ENCODE measurements around the gene NME7.
"Not testable (repeated sequence)": the region's sequence is repeated elsewhere in the genome, so short reads cannot be mapped to it uniquely, and the experiment has no call there.

Gene NME7

DNA sequence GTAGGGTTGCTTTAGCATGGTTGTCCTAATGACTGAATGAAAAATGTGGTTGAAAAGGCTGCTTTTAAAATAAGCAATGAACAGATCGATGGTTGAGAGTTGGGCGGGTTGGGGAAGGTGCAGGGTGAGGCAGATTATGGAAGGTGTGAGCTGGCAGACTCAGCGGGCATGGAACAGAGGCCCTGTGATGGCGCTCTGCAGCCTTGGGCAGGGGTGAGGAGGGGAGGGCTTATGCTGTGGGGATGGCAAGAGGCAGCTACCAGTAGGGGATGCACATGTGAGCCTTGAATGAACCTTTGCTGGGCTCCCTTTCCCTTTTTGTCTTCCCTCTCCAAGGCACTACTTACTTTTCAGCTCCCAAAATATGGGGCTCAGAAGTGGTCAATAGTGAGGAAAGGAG is 230.2 kb downstream of the NME7 start:
- H3K4me1 ChIP-seq (ENCODE audit: insufficient read depth, low read length), result peaks cover 3% of the 10 kb centered on the region; the same call in 1 of the 2 replicates
- no peaks in the 10 kb centered on the region for H3K36me3 ChIP-seq (ENCODE audit: insufficient read depth, low read length)
- H3K9ac ChIP-seq (ENCODE audit: low read depth, low read length), result no peak overlapping the region

GRCh38 chr1:169133801-169134502 is 233.6 kb downstream of the NME7 start:
- peaks cover 4% of the 10 kb centered on the region; the same call in 1 of the 2 replicates for H3K36me3 ChIP-seq (ENCODE audit: insufficient read depth, low read length)
- no peak overlapping the region for H3K9ac ChIP-seq (ENCODE audit: low read depth, low read length)
- H3K4me1 ChIP-seq (ENCODE audit: insufficient read depth, low read length), result peaks cover 3% of the 10 kb centered on the region; the same call in 1 of the 2 replicates
- no peaks in the 10 kb centered on the region for H3K9me3 ChIP-seq (ENCODE audit: control insufficient read depth, insufficient read depth, low read length)

More for the DNA sequence above, 230.2 kb downstream of the NME7 start:
- H3K9me3 ChIP-seq (ENCODE audit: control insufficient read depth, insufficient read depth, low read length), result no peaks in the 10 kb centered on the region

- no peaks in the 10 kb centered on the region for H3K9me3 ChIP-seq (ENCODE audit: control insufficient read depth, insufficient read depth, low read length)
- no peak overlapping the region for H3K9ac ChIP-seq (ENCODE audit: low read depth, low read length)
- peaks cover 4% of the 10 kb centered on the region for H3K36me3 ChIP-seq (ENCODE audit: insufficient read depth, low read length)
- peaks cover 3% of the 10 kb centered on the region; the same call in 1 of the 2 replicates for H3K4me1 ChIP-seq (ENCODE audit: insufficient read depth, low read length)
These were observed 234.4 kb downstream of the NME7 start for GRCh38 chr1:169133228-169133576.

- H3K9ac ChIP-seq (ENCODE audit: low read depth, low read length), result no peak overlapping the region
- no peaks in the 10 kb centered on the region for H3K9me3 ChIP-seq (ENCODE audit: control insufficient read depth, insufficient read depth, low read length)
- peaks cover 3% of the 10 kb centered on the region; the same call in 1 of the 2 replicates for H3K4me1 ChIP-seq (ENCODE audit: insufficient read depth, low read length)
- H3K36me3 ChIP-seq (ENCODE audit: insufficient read depth, low read length), result peaks cover 4% of the 10 kb centered on the region
These were observed 234.9 kb downstream of the NME7 start for GRCh38 chr1:169132512-169133227.

GRCh38 chr1:169130683-169131082 is 236.9 kb downstream of the NME7 start:
- H3K4me1 ChIP-seq (ENCODE audit: insufficient read depth, low read length), result peaks cover 3% of the 10 kb centered on the region; the same call in 1 of the 2 replicates
- no peaks in the 10 kb centered on the region for H3K9me3 ChIP-seq (ENCODE audit: control insufficient read depth, insufficient read depth, low read length)
- peaks cover 7% of the 10 kb centered on the region for H3K36me3 ChIP-seq (ENCODE audit: insufficient read depth, low read length)
- H3K9ac ChIP-seq (ENCODE audit: low read depth, low read length), result no peak overlapping the region

DNA sequence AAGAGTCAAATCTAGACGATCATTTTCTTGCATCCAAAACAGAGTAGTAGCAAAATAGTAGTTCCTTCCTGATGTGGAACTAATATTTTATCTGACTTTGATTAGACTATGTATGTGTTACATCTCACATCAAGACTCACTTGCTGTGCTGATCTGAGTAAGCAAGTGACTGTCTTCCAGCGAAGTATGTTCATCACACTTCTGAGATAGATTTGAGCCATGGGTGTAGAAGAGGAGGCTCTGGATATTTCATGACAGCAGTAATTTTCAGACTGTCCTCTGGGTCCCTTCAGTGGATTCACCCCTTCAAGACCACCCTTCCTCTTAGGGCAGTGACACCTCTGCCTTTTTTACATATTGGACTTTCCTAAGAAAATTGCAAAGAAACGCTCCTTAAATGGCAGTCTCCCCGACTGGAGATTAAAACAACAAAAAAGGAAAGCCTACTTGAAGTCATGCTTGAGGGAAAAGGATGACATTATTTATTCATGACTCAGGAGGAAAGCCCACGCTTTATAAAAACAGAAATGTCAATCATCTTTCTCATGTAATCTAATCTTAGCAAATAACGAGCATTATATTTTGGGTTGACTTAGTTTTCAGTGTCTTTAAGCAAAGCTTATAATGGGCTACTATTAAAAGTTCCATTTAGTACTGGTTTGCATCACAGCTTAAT is 238.3 kb downstream of the NME7 start:
- Histone ChIP-seq H3K9me3 (ENCODE audit: control insufficient read depth, insufficient read depth, low read length) (no peaks in the 10 kb centered on the region), H3K36me3 (ENCODE audit: insufficient read depth, low read length) (peaks cover 10% of the 10 kb centered on the region), H3K9ac (ENCODE audit: low read depth, low read length) (no peak overlapping the region), H3K4me1 (ENCODE audit: insufficient read depth, low read length) (peaks cover 3% of the 10 kb centered on the region; the same call in 1 of the 2 replicates)

DNA sequence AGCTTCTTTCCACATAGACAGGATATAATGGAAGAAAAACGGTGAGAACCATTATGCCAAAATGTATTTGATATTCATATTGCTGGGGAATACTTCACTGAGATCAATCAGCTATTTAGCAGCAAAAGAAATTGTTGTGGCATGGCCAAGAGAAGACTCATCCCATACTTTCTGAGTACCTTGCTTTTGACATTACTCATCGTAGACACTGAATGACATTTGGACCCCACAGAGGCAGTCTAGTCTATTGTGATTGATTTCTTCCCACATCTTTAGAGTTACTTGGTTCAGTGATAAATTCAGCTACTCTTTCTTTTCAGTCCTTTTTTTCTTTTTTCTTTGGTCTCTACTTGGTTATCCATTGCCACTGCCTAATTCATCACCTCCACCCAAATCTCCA is 239.0 kb downstream of the NME7 start:
- no peaks in the 10 kb centered on the region for H3K9me3 ChIP-seq (ENCODE audit: control insufficient read depth, insufficient read depth, low read length)
- H3K9ac ChIP-seq (ENCODE audit: low read depth, low read length), result no peak overlapping the region
- peaks cover 3% of the 10 kb centered on the region; the same call in 1 of the 2 replicates for H3K4me1 ChIP-seq (ENCODE audit: insufficient read depth, low read length)
- peaks cover 10% of the 10 kb centered on the region for H3K36me3 ChIP-seq (ENCODE audit: insufficient read depth, low read length)

DNA sequence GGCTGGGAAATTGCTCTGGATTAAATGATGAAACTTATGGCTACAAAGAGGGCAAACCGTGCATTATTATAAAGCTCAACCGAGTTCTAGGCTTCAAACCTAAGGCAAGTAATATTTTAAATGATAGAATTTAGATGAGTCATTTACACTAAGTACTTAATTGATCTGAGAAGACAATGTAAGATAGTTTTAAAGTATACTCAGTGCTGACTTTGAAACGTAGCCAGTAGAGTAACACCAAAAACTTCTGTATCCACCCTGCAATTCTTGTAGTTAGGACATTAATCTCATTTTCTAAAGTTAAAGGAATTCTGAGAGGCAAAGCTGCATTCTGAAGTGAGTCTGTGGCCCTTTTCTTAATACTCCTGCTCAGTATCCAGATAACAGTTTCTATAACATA is 240.3 kb downstream of the NME7 start:
- Histone ChIP-seq H3K36me3 (ENCODE audit: insufficient read depth, low read length) (peaks cover 10% of the 10 kb centered on the region), H3K9me3 (ENCODE audit: control insufficient read depth, insufficient read depth, low read length) (no peaks in the 10 kb centered on the region), H3K4me1 (ENCODE audit: insufficient read depth, low read length) (no peaks in the 10 kb centered on the region), H3K9ac (ENCODE audit: low read depth, low read length) (no peak overlapping the region)

GRCh38 chr1:169126335-169126734 is 241.3 kb downstream of the NME7 start:
- Histone ChIP-seq H3K36me3 (ENCODE audit: insufficient read depth, low read length) (peaks cover 9% of the 10 kb centered on the region), H3K4me1 (ENCODE audit: insufficient read depth, low read length) (no peaks in the 10 kb centered on the region), H3K9me3 (ENCODE audit: control insufficient read depth, insufficient read depth, low read length) (no peaks in the 10 kb centered on the region), H3K9ac (ENCODE audit: low read depth, low read length) (no peak overlapping the region)

GRCh38 chr1:169125597-169125996 is 242.0 kb downstream of the NME7 start:
- H3K9me3 ChIP-seq (ENCODE audit: control insufficient read depth, insufficient read depth, low read length); H3K9ac ChIP-seq (ENCODE audit: low read depth, low read length); H3K4me1 ChIP-seq (ENCODE audit: insufficient read depth, low read length); H3K36me3 ChIP-seq (ENCODE audit: insufficient read depth, low read length): not testable (repeated sequence)

GRCh38 chr1:169124459-169124858 is 243.1 kb downstream of the NME7 start:
- H3K36me3 ChIP-seq (ENCODE audit: insufficient read depth, low read length), result peaks cover 6% of the 10 kb centered on the region
- no peak overlapping the region for H3K9ac ChIP-seq (ENCODE audit: low read depth, low read length)
- 0 out of 2 replicates have a peak, but pooled peaks cover under 1% of the 10 kb centered on the region for H3K4me1 ChIP-seq (ENCODE audit: insufficient read depth, low read length)
- H3K9me3 ChIP-seq (ENCODE audit: control insufficient read depth, insufficient read depth, low read length), result no peaks in the 10 kb centered on the region

GRCh38 chr1:169122976-169123375 is 244.6 kb downstream of the NME7 start:
- peaks cover 8% of the 10 kb centered on the region for H3K36me3 ChIP-seq (ENCODE audit: insufficient read depth, low read length)
- peaks cover 15% of the 10 kb centered on the region for H3K4me1 ChIP-seq (ENCODE audit: insufficient read depth, low read length)
- no peaks in the 10 kb centered on the region for H3K9me3 ChIP-seq (ENCODE audit: control insufficient read depth, insufficient read depth, low read length)
- no peak overlapping the region for H3K9ac ChIP-seq (ENCODE audit: low read depth, low read length)

- no peaks in the 10 kb centered on the region for H3K9me3 ChIP-seq (ENCODE audit: control insufficient read depth, insufficient read depth, low read length)
- no peak overlapping the region for H3K9ac ChIP-seq (ENCODE audit: low read depth, low read length)
- H3K36me3 ChIP-seq (ENCODE audit: insufficient read depth, low read length), result peaks cover 9% of the 10 kb centered on the region; the same call in 1 of the 2 replicates
- H3K4me1 ChIP-seq (ENCODE audit: insufficient read depth, low read length), result peaks cover 22% of the 10 kb centered on the region
These were observed 246.3 kb downstream of the NME7 start for GRCh38 chr1:169121146-169121923.

DNA sequence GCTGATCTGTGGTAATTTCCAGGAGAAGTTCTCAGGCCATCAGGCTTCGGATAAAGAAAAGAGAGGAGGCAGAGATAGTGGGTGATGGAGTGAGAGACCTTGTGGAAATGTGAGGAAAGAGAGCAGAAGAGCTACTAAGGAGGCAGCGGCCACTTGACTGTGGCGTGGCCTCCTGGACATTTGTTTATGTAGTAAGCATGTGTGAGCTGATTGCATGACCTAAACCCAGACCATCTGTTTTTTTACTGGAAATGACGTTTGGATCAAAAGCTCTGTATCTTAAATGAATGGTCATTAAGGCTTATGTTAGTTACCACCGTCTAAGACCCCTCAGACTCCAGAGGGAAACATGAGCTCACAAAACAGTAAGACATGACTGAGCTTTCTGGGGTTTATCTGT is 247.5 kb downstream of the NME7 start:
- peaks cover 31% of the 10 kb centered on the region for H3K4me1 ChIP-seq (ENCODE audit: insufficient read depth, low read length)

More for the DNA sequence above, 247.5 kb downstream of the NME7 start:
- H3K9me3 ChIP-seq (ENCODE audit: control insufficient read depth, insufficient read depth, low read length), result no peaks in the 10 kb centered on the region
- peaks cover 13% of the 10 kb centered on the region; the same call in 1 of the 2 replicates for H3K36me3 ChIP-seq (ENCODE audit: insufficient read depth, low read length)
- no peak overlapping the region for H3K9ac ChIP-seq (ENCODE audit: low read depth, low read length)

Data from ES-I3 (cell line).